ENCODE data around the gene SOST. TPM values are rescaled to one million over a fixed set of nuclear protein-coding genes. Genes with fewer than 3 reads are reported as not detected.

Gene SOST
- total RNA-seq, 6 experiments from 2014 or later = not detected

DNA sequence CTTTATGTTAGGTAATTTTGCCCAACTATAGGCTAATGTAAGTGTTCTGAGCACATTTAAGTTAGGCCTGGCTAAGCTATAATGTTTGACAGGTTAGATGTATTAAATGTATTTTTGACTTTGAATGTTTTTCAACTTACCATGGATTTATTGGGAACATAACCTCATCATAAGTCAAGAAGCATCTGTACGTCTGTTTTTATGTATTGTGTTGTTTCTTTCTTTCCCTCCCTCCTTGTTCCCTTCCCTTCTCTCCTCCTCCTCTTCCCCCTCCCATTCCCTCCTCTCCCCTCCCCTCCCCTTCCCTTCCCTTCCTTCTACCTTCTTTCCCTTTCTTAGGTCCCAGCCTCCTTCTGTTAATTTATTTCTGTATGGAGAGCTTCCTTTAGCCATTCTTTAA, 30.9 kb upstream of the SOST start:
- no peak overlapping the region for H3K4me3 Mint-ChIP-seq
- peaks cover 6% of the 10 kb centered on the region; the same call in 1 of the 2 replicates for H3K36me3 Mint-ChIP-seq (ENCODE audit: low read depth)
- no peak for DNase-seq
- H3K27ac Mint-ChIP-seq = no peak overlapping the region
- TF ChIP-seq, protein P1, sequence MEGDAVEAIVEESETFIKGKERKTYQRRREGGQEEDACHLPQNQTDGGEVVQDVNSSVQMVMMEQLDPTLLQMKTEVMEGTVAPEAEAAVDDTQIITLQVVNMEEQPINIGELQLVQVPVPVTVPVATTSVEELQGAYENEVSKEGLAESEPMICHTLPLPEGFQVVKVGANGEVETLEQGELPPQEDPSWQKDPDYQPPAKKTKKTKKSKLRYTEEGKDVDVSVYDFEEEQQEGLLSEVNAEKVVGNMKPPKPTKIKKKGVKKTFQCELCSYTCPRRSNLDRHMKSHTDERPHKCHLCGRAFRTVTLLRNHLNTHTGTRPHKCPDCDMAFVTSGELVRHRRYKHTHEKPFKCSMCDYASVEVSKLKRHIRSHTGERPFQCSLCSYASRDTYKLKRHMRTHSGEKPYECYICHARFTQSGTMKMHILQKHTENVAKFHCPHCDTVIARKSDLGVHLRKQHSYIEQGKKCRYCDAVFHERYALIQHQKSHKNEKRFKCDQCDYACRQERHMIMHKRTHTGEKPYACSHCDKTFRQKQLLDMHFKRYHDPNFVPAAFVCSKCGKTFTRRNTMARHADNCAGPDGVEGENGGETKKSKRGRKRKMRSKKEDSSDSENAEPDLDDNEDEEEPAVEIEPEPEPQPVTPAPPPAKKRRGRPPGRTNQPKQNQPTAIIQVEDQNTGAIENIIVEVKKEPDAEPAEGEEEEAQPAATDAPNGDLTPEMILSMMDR (IDR thresholded peaks at IDR 0.05) = no peak
- peaks cover 15% of the 10 kb centered on the region for H3K27me3 Mint-ChIP-seq (ENCODE audit: insufficient read depth)
- peaks cover 18% of the 10 kb centered on the region for H3K4me1 Mint-ChIP-seq (ENCODE audit: low read depth)
- peaks cover 4% of the 10 kb centered on the region for H3K9me3 Mint-ChIP-seq

DNA sequence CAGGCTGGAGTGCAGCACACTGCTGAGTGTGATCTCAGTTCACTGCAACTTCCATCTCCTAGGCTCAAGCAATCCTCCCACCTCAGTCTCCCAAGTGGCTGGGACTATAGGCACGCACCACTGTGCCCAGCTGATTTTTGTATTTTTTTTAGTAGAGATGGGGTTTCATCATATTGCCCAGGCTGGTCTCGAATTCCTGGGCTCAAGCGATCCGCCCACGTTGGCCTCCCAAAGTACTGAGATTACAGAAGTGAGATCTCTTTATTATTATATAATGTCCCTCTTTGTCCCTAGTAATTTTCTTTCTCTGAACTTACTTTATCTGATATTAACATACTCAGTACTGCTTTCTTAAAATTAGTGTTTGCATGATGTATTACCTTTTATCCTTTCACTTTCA, 29.9 kb upstream of the SOST start:
- H3K27me3 Mint-ChIP-seq (ENCODE audit: insufficient read depth) = peaks cover 13% of the 10 kb centered on the region
- TF ChIP-seq, protein P1 (IDR thresholded peaks at IDR 0.05) = no peak
- no peaks in the 10 kb centered on the region; the same call in 1 of the 2 replicates for H3K9me3 Mint-ChIP-seq
- H3K27ac Mint-ChIP-seq = no peak overlapping the region
- no peak overlapping the region for H3K4me3 Mint-ChIP-seq
- H3K4me1 Mint-ChIP-seq (ENCODE audit: low read depth) = peaks cover 28% of the 10 kb centered on the region
- peaks cover 4% of the 10 kb centered on the region; the same call in 1 of the 2 replicates for H3K36me3 Mint-ChIP-seq (ENCODE audit: low read depth)
- no peak for DNase-seq

DNA sequence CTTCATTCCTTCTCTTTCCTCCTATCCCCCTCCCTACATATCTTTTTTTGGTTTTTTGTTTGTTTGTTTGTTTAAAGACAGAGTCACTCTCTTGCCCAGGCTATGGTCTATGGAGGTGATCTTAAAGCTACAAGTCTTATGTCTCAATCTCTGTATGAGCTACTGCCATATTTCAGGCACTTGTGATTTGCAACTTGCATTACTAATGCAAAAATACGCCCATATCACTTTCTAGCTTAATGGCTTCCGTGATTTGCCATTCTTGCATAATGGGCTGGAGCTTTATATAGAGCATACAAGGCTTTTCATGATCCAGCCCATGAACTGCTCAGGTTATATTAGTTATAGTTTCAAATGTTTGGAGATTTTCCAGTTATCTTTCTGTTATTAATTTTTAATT, 29.1 kb upstream of the SOST start:
- TF ChIP-seq, protein P1 (IDR thresholded peaks at IDR 0.05) = 0 out of 2 replicates have a peak, but pooled peaks have one; percentile 0
- peaks cover 4% of the 10 kb centered on the region; the same call in 1 of the 2 replicates for H3K36me3 Mint-ChIP-seq (ENCODE audit: low read depth)
- DNase-seq = no peak
- H3K9me3 Mint-ChIP-seq = no peaks in the 10 kb centered on the region; the same call in 1 of the 2 replicates
- H3K4me3 Mint-ChIP-seq = no peak overlapping the region
- no peak overlapping the region for H3K27ac Mint-ChIP-seq
- peaks cover 11% of the 10 kb centered on the region; the same call in 1 of the 2 replicates for H3K27me3 Mint-ChIP-seq (ENCODE audit: insufficient read depth)
- peaks cover 36% of the 10 kb centered on the region for H3K4me1 Mint-ChIP-seq (ENCODE audit: low read depth)

DNA sequence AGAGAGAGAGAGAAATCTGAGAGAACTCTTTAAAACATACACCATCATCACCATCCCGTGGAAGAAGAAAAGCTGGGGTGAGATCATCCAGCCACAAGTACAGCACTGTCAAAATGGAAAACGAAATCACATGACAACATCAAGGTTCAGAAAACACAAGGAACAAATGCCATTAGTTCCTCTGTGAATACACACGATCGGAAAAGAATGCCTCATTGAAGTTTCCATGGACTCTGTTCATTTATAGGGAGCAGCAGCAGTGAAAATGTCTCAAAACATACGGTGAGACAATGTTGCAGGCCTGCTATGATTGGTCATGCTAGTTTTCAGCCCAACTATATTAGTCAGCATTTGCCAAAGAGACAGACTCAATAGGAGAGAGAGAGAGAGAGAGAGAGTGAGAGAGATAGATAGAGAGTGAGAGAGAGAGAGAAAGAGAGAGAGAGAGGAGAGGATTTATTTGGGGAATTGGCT, 26.1 kb upstream of the SOST start:
- peak overlapping the region; percentile 79 for H3K27ac Mint-ChIP-seq

DNA sequence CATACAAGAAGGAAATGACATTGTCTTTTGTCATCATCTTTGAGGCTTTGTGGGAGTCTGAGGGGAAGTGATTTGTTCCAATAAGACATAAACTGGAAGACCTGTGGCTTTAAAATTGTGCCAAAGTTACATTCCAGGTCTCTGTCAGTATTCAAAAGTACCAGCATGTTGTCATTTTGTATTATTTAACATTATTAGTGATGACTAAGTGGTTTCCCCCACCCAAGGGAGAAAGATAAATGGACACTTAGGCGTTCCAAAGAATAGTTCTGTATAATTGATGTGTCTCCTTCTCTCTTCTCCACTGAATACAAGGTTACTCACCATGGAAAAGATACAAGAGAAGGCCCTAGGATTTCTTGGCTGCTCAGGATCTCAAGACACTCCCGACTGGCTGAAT, 25.5 kb upstream of the SOST start:
- peak; percentile 60 for DNase-seq
- H3K36me3 Mint-ChIP-seq (ENCODE audit: low read depth) = peaks cover 4% of the 10 kb centered on the region; the same call in 1 of the 2 replicates
- H3K27ac Mint-ChIP-seq = peak overlapping the region; percentile 79
- H3K4me3 Mint-ChIP-seq = peak overlapping the region; percentile 66
- TF ChIP-seq, protein P1 (IDR thresholded peaks at IDR 0.05) = no peak
- no peaks in the 10 kb centered on the region for H3K9me3 Mint-ChIP-seq
- H3K4me1 Mint-ChIP-seq (ENCODE audit: low read depth) = peaks cover 32% of the 10 kb centered on the region
- H3K27me3 Mint-ChIP-seq (ENCODE audit: insufficient read depth) = peaks cover 31% of the 10 kb centered on the region

More for the DNA sequence above, 26.1 kb upstream of the SOST start:
- peak overlapping the region; percentile 66 for H3K4me3 Mint-ChIP-seq
- H3K27me3 Mint-ChIP-seq (ENCODE audit: insufficient read depth) = peaks cover 25% of the 10 kb centered on the region; the same call in 1 of the 2 replicates
- TF ChIP-seq, protein P1 (IDR thresholded peaks at IDR 0.05) = no peak
- H3K36me3 Mint-ChIP-seq (ENCODE audit: low read depth) = peaks cover 4% of the 10 kb centered on the region; the same call in 1 of the 2 replicates
- DNase-seq = peak; percentile 92
- peaks cover 32% of the 10 kb centered on the region for H3K4me1 Mint-ChIP-seq (ENCODE audit: low read depth)
- H3K9me3 Mint-ChIP-seq = no peaks in the 10 kb centered on the region
